Fibroblast of lung (primary cell): ENCODE results near the gene CAMK1G.

Experiments used
- EZH2 ChIP-seq: IDR thresholded peaks from 2 replicates; pipeline ENCODE4 v1.5.1; 2012; ENCODE audit warnings: low read length, control low read depth, mild to moderate bottlenecking; ENCODE audit errors: missing control alignments
- TF ChIP-seq, protein P1 (sequence below), 2 donors: IDR thresholded peaks in 1 of 2; conservative IDR thresholded peaks in 1 of 2; 1 replicate in 1 of 2; 2 replicates in 1 of 2; pipeline ENCODE4 v1.5.1; 2011 to 2012; ENCODE audit warnings: low read length in 2 of 2, control low read depth in 1 of 2, inconsistent platforms in 1 of 2, low read depth in 1 of 2, mild to moderate bottlenecking in 1 of 2

DNA sequence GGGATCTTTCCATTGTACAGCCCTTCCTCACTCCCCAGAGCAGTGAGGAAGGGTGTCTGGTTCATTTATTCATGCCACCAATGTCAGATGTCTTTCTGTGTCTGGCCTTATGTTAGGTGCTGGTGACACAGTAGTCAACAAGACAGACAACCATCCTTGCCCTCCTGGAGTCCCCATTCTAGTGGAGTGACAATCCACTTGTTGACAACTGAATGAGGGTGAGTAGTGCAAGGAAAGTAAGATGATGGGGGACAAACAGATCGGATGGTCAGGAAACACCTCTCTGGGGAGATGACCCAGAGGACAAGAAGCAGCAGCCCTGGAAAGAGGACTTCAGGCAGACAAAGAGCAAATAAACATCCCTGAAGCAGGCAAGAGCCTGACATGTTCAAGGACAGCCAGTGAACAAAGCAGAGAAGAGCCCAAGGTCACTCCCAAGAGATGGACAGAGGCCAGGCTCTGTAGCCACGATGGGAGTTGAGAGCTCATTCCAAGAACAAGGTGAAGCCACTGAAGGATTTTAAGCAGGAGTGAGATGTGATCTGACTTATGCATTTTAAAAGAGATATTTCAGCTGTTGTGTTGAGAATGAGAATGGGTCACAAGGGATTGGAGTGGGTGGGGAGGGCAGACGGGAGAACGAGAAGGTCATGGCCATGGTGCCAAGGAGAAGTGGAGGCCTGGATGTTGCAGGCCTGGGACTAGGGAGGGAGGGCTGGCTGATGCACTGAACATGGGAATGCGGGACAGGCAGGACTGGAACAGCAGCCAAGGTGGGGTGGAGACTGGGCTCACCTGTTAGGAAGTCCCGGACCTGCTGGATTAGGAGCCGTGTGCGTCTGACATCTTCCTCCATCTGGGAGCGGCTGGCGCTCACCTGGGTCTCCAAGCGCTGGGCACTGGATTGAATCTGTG, 38.5 kb downstream of the CAMK1G start:
- no peak for TF ChIP-seq EZH2
- TF ChIP-seq, protein P1, sequence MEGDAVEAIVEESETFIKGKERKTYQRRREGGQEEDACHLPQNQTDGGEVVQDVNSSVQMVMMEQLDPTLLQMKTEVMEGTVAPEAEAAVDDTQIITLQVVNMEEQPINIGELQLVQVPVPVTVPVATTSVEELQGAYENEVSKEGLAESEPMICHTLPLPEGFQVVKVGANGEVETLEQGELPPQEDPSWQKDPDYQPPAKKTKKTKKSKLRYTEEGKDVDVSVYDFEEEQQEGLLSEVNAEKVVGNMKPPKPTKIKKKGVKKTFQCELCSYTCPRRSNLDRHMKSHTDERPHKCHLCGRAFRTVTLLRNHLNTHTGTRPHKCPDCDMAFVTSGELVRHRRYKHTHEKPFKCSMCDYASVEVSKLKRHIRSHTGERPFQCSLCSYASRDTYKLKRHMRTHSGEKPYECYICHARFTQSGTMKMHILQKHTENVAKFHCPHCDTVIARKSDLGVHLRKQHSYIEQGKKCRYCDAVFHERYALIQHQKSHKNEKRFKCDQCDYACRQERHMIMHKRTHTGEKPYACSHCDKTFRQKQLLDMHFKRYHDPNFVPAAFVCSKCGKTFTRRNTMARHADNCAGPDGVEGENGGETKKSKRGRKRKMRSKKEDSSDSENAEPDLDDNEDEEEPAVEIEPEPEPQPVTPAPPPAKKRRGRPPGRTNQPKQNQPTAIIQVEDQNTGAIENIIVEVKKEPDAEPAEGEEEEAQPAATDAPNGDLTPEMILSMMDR (conservative IDR thresholded peaks at IDR 0.05 in 1 of 2, IDR thresholded peaks at IDR 0.05 in 1 of 2; ENCODE audit: low read depth in 1 of 2, low read length in 2 of 2): no peak
